ENCODE results near the gene TBC1D23. TPM values are rescaled to one million over a fixed set of nuclear protein-coding genes. Genes with fewer than 3 reads are reported as not detected.

The TBC1D23 gene
- total RNA-seq, 1 donor from 2014 or later: 48.8 TPM

GRCh38 chr3:100297784-100298183 is 37.0 kb downstream of the TBC1D23 start:
- H3K4me1 Mint-ChIP-seq (ENCODE audit: low read depth): peaks cover 29% of the 10 kb centered on the region
- no peaks in the 10 kb centered on the region for H3K27me3 Mint-ChIP-seq
- H3K27ac Mint-ChIP-seq: no peak overlapping the region
- H3K9me3 Mint-ChIP-seq (ENCODE audit: low read depth): no peaks in the 10 kb centered on the region
- no peak overlapping the region for H3K4me3 Mint-ChIP-seq (ENCODE audit: low read depth)
- no peak for DNase-seq (ENCODE audit: low spot score, unreplicated experiment)
- TF ChIP-seq CTCF (IDR thresholded peaks at IDR 0.05; ENCODE audit: unreplicated experiment): no peak
- peaks cover 24% of the 10 kb centered on the region for H3K36me3 Mint-ChIP-seq (ENCODE audit: insufficient read depth)

- peaks cover 23% of the 10 kb centered on the region for H3K36me3 Mint-ChIP-seq (ENCODE audit: insufficient read depth)
Observed at GRCh38 chr3:100299016-100299415, 38.2 kb downstream of the TBC1D23 start.

GRCh38 chr3:100306695-100307094 is 45.9 kb downstream of the TBC1D23 start:
- no peak overlapping the region for H3K27ac Mint-ChIP-seq
- no peak for DNase-seq (ENCODE audit: low spot score, unreplicated experiment)
- no peak for TF ChIP-seq CTCF (IDR thresholded peaks at IDR 0.05; ENCODE audit: unreplicated experiment)
- peaks cover 13% of the 10 kb centered on the region for H3K4me1 Mint-ChIP-seq (ENCODE audit: low read depth)
- no peaks in the 10 kb centered on the region for H3K27me3 Mint-ChIP-seq
- no peak overlapping the region for H3K4me3 Mint-ChIP-seq (ENCODE audit: low read depth)
- H3K36me3 Mint-ChIP-seq (ENCODE audit: insufficient read depth): peaks cover 17% of the 10 kb centered on the region
- H3K9me3 Mint-ChIP-seq (ENCODE audit: low read depth): no peaks in the 10 kb centered on the region

More at GRCh38 chr3:100299016-100299415, 38.2 kb downstream of the TBC1D23 start:
- Mint-ChIP-seq H3K27ac (no peak overlapping the region), H3K4me1 (ENCODE audit: low read depth) (peaks cover 30% of the 10 kb centered on the region), H3K4me3 (ENCODE audit: low read depth) (no peak overlapping the region), H3K9me3 (ENCODE audit: low read depth) (no peaks in the 10 kb centered on the region), H3K27me3 (no peaks in the 10 kb centered on the region)
- DNase-seq (ENCODE audit: low spot score, unreplicated experiment): no peak
- TF ChIP-seq CTCF (IDR thresholded peaks at IDR 0.05; ENCODE audit: unreplicated experiment): no peak

- no peak for TF ChIP-seq CTCF (IDR thresholded peaks at IDR 0.05; ENCODE audit: unreplicated experiment)
- Mint-ChIP-seq H3K27ac (no peak overlapping the region), H3K9me3 (ENCODE audit: low read depth) (no peaks in the 10 kb centered on the region), H3K36me3 (ENCODE audit: insufficient read depth) (peaks cover 15% of the 10 kb centered on the region), H3K27me3 (no peaks in the 10 kb centered on the region), H3K4me1 (ENCODE audit: low read depth) (peaks cover 10% of the 10 kb centered on the region), H3K4me3 (ENCODE audit: low read depth) (no peak overlapping the region)
- no peak for DNase-seq (ENCODE audit: low spot score, unreplicated experiment)
Observed at GRCh38 chr3:100310355-100310965, 49.7 kb downstream of the TBC1D23 start.

GRCh38 chr3:100311011-100311410 is 50.2 kb downstream of the TBC1D23 start:
- H3K36me3 Mint-ChIP-seq (ENCODE audit: insufficient read depth): peaks cover 16% of the 10 kb centered on the region
- no peak overlapping the region for H3K27ac Mint-ChIP-seq
- H3K4me3 Mint-ChIP-seq (ENCODE audit: low read depth): no peak overlapping the region
- DNase-seq (ENCODE audit: low spot score, unreplicated experiment): no peak
- no peaks in the 10 kb centered on the region for H3K27me3 Mint-ChIP-seq
- H3K4me1 Mint-ChIP-seq (ENCODE audit: low read depth): peaks cover 10% of the 10 kb centered on the region
- no peak for TF ChIP-seq CTCF (IDR thresholded peaks at IDR 0.05; ENCODE audit: unreplicated experiment)
- H3K9me3 Mint-ChIP-seq (ENCODE audit: low read depth): no peaks in the 10 kb centered on the region

Measured in progenitor cell of endocrine pancreas (in vitro differentiated cells).